Panc1 (cell line): Measurements from ENCODE around the gene USP48.

Experiments used
- CTCF ChIP-seq: fragments of 450-650 bp; IDR thresholded peaks from 2 replicates; pipeline ENCODE4 v1.5.1; 2017; ENCODE audit warnings: mild to moderate bottlenecking
- POLR2AphosphoS5 ChIP-seq: IDR thresholded peaks from 2 replicates; pipeline ENCODE4 v1.6.1; 2012; ENCODE audit warnings: mild to moderate bottlenecking, low read depth, low read length, moderate library complexity
- REST ChIP-seq, 2 experiments: IDR thresholded peaks; 2 replicates each; pipeline ENCODE4 v1.6.1; 2011 to 2012; ENCODE audit warnings: low read depth in 2 of 2, control low read depth in 1 of 2, low read length in 1 of 2, mild to moderate bottlenecking in 1 of 2, moderate library complexity in 1 of 2; ENCODE audit not compliant: insufficient read depth in 1 of 2
- SIN3A ChIP-seq: IDR thresholded peaks from 2 replicates; pipeline ENCODE4 v1.6.1; 2012; ENCODE audit warnings: low read depth, mild to moderate bottlenecking, low read length, moderate library complexity, borderline replicate concordance; ENCODE audit not compliant: insufficient read depth
- TCF7L2 ChIP-seq: IDR thresholded peaks from 2 replicates; pipeline ENCODE4 v1.6.1; 2011; ENCODE audit warnings: mild to moderate bottlenecking, low read depth, low read length, inconsistent platforms

GRCh38 chr1:21664806-21665588 lies 118.0 kb downstream of the USP48 start:
- no peak for TF ChIP-seq CTCF
- TF ChIP-seq REST (IDR thresholded peaks at IDR 0.05; ENCODE audit: insufficient read depth in 1 of 2, low read depth in 2 of 2, low read length in 1 of 2): no peak
- TF ChIP-seq POLR2AphosphoS5: no peak
- TF ChIP-seq TCF7L2: no peak
- TF ChIP-seq SIN3A: no peak
